Epidermal melanocyte (primary cell): ENCODE measurements around the gene PPP1R8.
"Not testable (repeated sequence)": the region's sequence is repeated elsewhere in the genome, so short reads cannot be mapped to it uniquely, and the experiment has no call there.

ENCODE experiments used
- DNase-seq: peaks from one replicate; pipeline ENCODE4 v3.0.0; 2011; ENCODE audit warnings: low spot score; ENCODE audit not compliant: insufficient read length

The PPP1R8 gene

DNA sequence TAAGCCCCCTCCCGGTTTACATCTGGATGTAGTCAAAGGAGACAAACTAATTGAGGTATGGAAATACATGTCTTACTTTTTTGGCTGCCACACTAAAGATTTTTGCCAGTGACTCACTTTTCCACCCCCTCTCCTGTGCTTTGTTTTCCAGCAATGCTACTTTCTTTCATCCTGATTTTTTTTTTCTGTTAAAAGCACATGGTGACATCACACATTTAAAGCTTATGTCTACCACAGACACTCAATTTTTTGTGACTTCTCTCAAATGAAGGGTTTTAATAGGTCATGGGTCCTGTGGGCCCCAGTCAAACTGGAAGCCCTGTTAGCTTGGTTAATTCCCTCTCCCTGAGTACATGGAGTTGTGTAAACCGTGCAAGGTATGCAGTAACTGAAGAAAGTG is 2.2 kb downstream of the PPP1R8 start:
- no peak for DNase-seq

GRCh38 chr1:27833470-27833869 is 2.9 kb downstream of the PPP1R8 start:
- no peak for DNase-seq

GRCh38 chr1:27835046-27835445 is 4.5 kb downstream of the PPP1R8 start:
- no peak for DNase-seq

GRCh38 chr1:27835501-27835900 is 4.9 kb downstream of the PPP1R8 start:
- DNase-seq, result no peak

DNA sequence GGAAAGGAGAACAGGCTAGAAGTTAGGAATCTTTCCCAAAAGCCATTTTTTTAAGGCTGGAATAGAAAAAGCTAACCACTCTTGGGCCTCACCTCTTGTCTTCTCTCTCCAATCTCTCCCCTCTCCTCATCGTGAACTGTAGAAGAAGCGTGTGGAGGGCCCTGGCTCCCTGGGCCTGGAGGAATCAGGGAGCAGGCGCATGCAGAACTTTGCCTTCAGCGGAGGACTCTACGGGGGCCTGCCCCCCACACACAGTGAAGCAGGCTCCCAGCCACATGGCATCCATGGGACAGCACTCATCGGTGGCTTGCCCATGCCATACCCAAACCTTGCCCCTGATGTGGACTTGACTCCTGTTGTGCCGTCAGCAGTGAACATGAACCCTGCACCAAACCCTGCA is 19.4 kb downstream of the PPP1R8 start:
- DNase-seq, result no peak

DNA sequence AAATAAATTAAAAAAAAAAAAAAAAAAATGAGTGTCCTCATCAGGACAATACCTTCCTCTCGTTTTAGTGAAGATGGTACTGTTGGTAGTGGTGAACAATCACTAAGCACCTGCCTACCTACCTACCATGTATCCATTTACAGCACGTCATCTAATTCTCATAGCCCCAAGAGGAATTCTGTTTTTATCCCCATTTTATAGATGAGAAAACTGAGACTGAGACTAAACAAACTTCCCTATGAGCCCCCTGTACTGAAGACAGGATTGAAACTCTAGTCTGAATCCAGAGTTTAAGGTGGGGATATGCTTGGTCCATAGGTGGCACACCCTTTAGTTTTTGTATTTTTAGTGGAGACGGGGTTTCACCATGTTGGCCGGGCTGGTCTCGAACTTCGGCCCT is 24.5 kb downstream of the PPP1R8 start:
- no peak for DNase-seq

- no peak for DNase-seq
Measured at GRCh38 chr1:27856561-27857343, 26.2 kb downstream of the PPP1R8 start.

DNA sequence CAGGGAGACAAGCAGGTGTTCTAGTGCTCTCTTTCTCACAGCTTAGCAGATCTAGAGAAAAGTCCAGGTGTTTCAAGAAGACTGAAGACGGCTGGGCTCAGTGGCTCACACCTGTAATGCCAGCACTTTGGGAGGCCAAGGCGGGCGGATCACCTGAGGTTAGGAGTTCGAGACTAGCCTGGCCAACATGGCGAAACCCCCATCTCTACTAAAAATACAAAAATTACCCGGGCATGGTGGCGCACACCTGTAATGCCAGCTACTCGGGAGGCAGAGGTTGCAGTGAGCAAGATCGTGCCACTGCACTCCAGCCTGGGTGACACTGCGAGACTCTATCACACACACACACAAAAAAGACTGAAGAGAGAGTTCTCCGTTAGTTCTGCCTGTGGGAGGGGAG is 27.0 kb downstream of the PPP1R8 start:
- not testable (repeated sequence) for DNase-seq

DNA sequence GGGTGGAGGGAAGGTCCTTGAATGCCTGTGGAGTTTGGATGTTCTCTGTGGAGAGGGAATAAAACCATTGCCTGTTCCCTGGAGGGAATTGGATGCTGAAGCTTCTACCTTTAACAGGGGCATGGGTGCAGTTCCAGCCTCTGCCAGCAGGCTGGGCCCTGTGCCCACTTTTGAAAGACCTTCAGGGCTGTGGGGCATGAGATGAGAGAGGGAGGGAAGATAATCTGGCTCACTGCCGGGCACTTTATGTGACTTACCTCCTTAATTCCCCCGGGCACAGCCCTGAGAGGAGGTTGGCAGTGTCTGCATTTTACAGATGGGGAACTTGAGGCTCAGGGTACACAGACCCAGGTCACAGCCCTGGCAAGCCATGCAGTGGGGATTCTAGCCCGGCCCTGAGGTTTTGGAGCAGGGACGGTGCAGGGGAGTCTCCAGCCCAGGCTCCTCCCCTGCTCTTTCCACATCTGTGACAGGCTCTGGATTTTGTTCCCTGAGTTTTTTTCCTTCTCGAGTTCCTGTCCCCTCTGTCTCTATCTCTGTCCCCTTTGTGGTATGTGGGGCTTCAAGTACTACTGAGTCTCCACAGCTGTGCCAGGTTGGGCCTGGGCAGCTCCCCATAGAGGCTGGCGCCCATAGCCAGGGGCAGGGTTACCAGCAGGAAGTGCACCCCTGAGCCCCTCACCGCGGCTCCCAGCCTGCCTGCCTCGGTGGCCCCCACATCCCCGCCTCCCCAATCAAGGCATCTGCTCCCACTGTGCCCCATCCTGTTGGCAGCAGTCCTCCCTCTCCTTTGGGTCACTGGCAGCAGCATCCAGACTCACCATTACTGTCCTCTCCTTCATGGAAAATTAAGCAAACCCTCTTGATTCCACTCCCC is 27.7 kb downstream of the PPP1R8 start:
- peak; percentile 90 for DNase-seq

GRCh38 chr1:27858949-27859576 is 28.5 kb downstream of the PPP1R8 start:
- no peak for DNase-seq

DNA sequence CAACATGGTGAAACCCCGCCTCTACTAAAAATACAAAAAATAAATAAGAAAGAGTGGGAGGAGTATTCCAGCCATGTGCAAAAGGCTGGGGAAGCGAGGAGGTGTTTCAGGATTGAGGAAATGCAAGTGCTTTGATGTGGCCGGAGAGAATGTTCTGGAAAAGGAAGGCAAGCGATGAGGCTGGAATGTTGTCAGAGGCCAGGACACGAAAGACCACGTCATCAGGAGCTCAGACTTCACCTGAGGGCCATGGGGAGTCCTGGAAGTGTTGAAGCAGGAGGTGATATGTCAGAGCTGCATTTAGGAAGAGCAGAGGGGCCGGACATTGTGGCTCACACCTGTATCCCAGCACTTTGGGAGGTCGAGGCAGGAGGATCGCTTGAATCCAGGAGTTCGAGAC is 30.9 kb downstream of the PPP1R8 start:
- no peak for DNase-seq

- DNase-seq, result no peak
Measured at GRCh38 chr1:27862004-27862403, 31.4 kb downstream of the PPP1R8 start.

DNA sequence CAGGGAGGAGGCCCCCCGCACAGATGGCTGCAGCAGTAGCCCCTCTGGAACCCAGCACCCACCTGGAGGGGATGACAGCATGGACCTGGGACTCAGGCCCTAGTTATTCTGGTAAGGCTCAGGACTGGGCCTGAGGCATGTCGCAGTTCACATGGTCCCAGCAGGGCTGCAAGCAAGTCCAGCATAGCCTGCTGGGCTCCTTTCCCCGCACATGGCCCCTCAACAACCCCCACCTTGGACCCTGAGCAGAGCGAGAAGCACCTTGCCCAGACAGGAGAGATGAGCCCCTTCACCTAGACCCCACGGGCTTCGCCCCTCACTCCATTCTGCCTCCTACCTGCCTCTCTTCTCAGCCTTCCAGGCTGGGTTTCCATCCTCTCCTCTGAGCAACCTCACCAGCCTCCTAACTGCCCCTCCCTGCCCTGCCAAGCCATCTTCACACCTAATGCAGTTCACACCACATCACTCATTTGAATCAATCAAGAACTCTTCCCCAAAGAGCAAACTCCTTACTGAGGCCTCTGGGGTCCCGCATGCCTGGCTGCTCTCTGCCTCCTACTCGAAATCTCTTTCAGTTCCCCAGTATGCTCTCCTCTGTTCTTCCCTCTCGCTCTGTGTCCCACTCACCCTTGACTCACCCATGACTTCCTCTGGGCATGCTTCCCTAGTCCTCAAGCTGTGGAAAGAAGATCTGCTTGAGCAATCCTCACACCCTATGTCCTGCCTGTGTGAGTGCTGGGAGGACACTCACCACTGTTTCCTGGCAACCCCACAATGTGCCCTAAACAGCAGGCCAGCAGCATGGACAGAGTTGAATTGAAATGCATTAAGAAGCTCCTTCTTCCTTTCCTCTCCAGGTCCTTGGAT is 32.3 kb downstream of the PPP1R8 start:
- peak; percentile 68 for DNase-seq

DNA sequence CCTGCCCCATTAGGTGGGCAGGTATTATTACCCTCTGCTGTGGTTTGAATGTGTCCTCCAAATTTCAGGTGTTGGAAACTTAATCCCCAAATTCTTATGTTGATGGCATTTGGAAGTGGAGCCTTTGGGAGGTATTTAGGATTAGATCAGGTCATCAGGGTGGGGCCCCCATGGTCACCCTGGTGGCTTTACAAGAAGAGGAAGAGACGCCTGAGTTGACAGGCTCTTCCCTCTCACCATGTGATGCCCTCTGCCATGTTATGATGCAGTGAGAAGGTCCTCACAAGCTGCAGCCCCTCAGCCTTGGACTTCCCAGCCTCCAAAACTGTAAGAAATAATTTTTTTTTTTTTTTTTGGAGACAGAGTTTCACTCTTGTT is 32.9 kb downstream of the PPP1R8 start:
- no peak for DNase-seq

DNA sequence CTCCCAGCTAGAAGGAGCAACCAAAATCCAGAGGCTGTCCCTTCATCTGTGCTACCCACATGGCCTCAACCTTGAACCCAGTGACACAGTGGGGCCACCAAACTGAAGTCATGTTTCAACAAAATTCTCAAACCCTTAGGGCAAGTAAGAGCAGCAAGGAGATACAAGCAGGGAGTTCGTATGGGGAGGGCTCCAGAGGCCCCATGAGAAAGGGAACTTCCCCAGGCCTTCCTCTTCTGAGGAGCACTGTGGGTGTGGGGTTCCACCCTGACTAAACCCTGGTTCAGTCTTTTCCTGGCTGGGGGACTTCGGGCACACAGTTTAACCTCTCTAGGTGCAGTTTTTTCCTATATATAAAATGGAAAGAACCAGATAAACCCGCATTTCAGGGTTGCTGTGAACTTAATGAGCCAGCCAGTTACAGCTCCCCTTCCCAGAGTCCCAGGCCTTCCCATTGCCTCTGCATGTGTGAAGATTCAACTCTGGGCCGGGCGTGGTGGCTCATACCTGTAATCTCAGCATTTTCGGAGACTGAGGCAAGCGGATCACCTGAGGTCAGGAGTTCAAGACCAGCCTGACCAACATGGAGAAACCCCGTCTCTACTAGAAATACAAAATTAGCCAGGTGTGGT is 33.8 kb downstream of the PPP1R8 start:
- no peak for DNase-seq

- no peak for DNase-seq
Measured at GRCh38 chr1:27865821-27866220, 35.2 kb downstream of the PPP1R8 start.

DNA sequence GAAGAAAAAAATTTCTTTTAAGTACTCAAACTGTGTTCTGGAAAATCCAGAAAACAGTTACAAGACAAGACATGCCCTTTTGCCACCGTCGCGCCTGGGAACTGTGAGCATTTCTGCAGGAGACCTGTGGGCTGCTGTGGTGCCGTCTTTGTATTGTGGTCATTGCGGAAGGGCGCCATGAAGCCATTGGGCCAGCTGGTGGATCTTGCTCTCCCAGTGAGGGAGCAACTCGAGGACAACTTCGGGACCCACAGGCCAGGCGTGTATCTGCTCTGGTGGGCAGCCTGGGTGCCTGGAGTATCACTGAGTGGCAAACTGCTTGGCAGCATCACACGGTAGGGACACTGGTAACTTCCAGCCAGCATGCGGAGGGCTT is 38.0 kb downstream of the PPP1R8 start:
- no peak for DNase-seq

GRCh38 chr1:27868932-27869718 is 38.5 kb downstream of the PPP1R8 start:
- no peak for DNase-seq

DNA sequence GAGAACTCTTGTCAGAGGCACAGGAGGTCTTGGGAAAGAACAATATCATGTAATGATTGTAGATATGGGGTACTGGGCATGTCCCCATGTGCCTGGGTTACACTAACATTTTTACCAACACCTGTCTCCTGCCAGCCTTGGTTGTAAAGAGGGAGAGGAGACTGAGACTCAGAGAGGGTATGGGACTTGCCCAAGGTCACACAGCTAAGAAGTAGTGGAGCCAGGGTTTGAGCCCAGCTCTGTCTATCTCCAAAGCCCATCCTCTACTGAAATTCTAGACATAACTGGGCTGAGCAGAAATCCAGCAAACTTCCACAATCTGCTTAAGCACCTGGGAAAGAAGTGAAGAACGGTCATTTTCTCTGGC is 39.1 kb downstream of the PPP1R8 start:
- no peak for DNase-seq

- not testable (repeated sequence) for DNase-seq
Measured at GRCh38 chr1:27871076-27871475, 40.5 kb downstream of the PPP1R8 start.
